8988T (cell line): ENCODE measurements around the gene GNG12.

Source experiments
- DNase-seq: peaks from one replicate; pipeline ENCODE4 v3.0.0; 2011

Gene GNG12

GRCh38 chr1:67780637-67781036 lies 52.6 kb downstream of the GNG12 start:
- no peak for DNase-seq

GRCh38 chr1:67777440-67777839 lies 55.8 kb downstream of the GNG12 start:
- DNase-seq: no peak

GRCh38 chr1:67777016-67777415 lies 56.3 kb downstream of the GNG12 start:
- DNase-seq: no peak

- DNase-seq: no peak
Observed at GRCh38 chr1:67773462-67773861, 59.8 kb downstream of the GNG12 start.

GRCh38 chr1:67771749-67772148 lies 61.5 kb downstream of the GNG12 start:
- DNase-seq: no peak

GRCh38 chr1:67771152-67771551 lies 62.1 kb downstream of the GNG12 start:
- no peak for DNase-seq

- DNase-seq: no peak
Observed at GRCh38 chr1:67769633-67770256, 63.5 kb downstream of the GNG12 start.

- no peak for DNase-seq
Observed at GRCh38 chr1:67768480-67768879, 64.8 kb downstream of the GNG12 start.

GRCh38 chr1:67767103-67767782 lies 66.0 kb downstream of the GNG12 start:
- DNase-seq: no peak

- DNase-seq: no peak
Observed at GRCh38 chr1:67766141-67766978, 66.9 kb downstream of the GNG12 start.

GRCh38 chr1:67764633-67765032 lies 68.6 kb downstream of the GNG12 start:
- no peak for DNase-seq

- no peak for DNase-seq
Observed at GRCh38 chr1:67761730-67762129, 71.5 kb downstream of the GNG12 start.

GRCh38 chr1:67761091-67761490 lies 72.2 kb downstream of the GNG12 start:
- no peak for DNase-seq

- DNase-seq: no peak
Observed at GRCh38 chr1:67760030-67760821, 73.0 kb downstream of the GNG12 start.

- no peak for DNase-seq
Observed at GRCh38 chr1:67759692-67760029, 73.6 kb downstream of the GNG12 start.

GRCh38 chr1:67759066-67759465 lies 74.2 kb downstream of the GNG12 start:
- no peak for DNase-seq

GRCh38 chr1:67755619-67756018 lies 77.6 kb downstream of the GNG12 start:
- no peak for DNase-seq

- DNase-seq: no peak
Observed at GRCh38 chr1:67755160-67755559, 78.1 kb downstream of the GNG12 start.

GRCh38 chr1:67754526-67754920 lies 78.7 kb downstream of the GNG12 start:
- DNase-seq: no peak

- DNase-seq: no peak
Observed at GRCh38 chr1:67753776-67754525, 79.3 kb downstream of the GNG12 start.

- no peak for DNase-seq
Observed at GRCh38 chr1:67752306-67752705, 81.0 kb downstream of the GNG12 start.

GRCh38 chr1:67750691-67751054 lies 82.6 kb downstream of the GNG12 start:
- no peak for DNase-seq
